WTC11 (cell line): ENCODE data around the gene MYBPC1. TPM values are rescaled to one million over a fixed set of nuclear protein-coding genes. Genes with fewer than 3 reads are reported as not detected.

Experiments used
- ATAC-seq: fragments of 200-7000 bp; cut with Tn5 transposase; 2 replicates; pipeline ENCODE4 v1.10.0; 2021; ENCODE audit warnings: mild to moderate bottlenecking, moderate library complexity
- CTCF ChIA-PET: fragments of 300-600 bp; sonication (Branson Sonifier 250); formaldehyde crosslinking; loops from one replicate; lab custom pipeline; 2021; ENCODE audit warnings: antibody characterized with exemption; lab: Charles Lee
- POLR2A ChIA-PET: fragments of 350-600 bp; sonication (Branson Sonifier 250); formaldehyde crosslinking; loops from one replicate; lab custom pipeline; 2021; ENCODE audit warnings: antibody characterized with exemption; lab: Charles Lee
- DNase-seq: peaks from one replicate; pipeline ENCODE4 v3.0.0; 2021; ENCODE audit warnings: low spot score
- H3K27ac Mint-ChIP-seq: 2 replicates; pipeline ENCODE4 v1.8.0; 2021; ENCODE audit warnings: mixed read lengths
- H3K27me3 Mint-ChIP-seq: 2 replicates; pipeline ENCODE4 v1.8.0; 2021; ENCODE audit warnings: low read depth, mild to moderate bottlenecking, moderate library complexity, mixed read lengths
- H3K36me3 Mint-ChIP-seq: 2 replicates; pipeline ENCODE4 v1.8.0; 2021; ENCODE audit warnings: mixed read lengths
- H3K4me1 Mint-ChIP-seq: 2 replicates; pipeline ENCODE4 v1.8.0; 2022; ENCODE audit warnings: mixed read lengths
- H3K4me3 Mint-ChIP-seq: 2 replicates; pipeline ENCODE4 v1.8.0; 2021; ENCODE audit warnings: mild to moderate bottlenecking, moderate library complexity, mixed read lengths
- H3K9me3 Mint-ChIP-seq: 2 replicates; pipeline ENCODE4 v1.8.0; 2021; ENCODE audit warnings: mixed read lengths
- ATF2 ChIP-seq: sonication (generic); formaldehyde crosslinking; IDR thresholded peaks from 2 replicates; pipeline ENCODE4 v1.8.1; 2022; ENCODE audit warnings: low read depth, missing genetic modification reagents, borderline replicate concordance
- CBFB ChIP-seq: sonication (generic); formaldehyde crosslinking; IDR thresholded peaks from 2 replicates; pipeline ENCODE4 v1.8.1; 2022; ENCODE audit warnings: mild to moderate bottlenecking, low read depth, missing genetic modification reagents
- CREB1 ChIP-seq: sonication (generic); formaldehyde crosslinking; IDR thresholded peaks from 2 replicates; pipeline ENCODE4 v1.8.0; 2023; ENCODE audit warnings: mild to moderate bottlenecking, missing genetic modification reagents
- E2F4 ChIP-seq: sonication (generic); formaldehyde crosslinking; IDR thresholded peaks from 2 replicates; pipeline ENCODE4 v1.8.1; 2022; ENCODE audit warnings: low read depth, mild to moderate bottlenecking, moderate library complexity, missing genetic modification reagents, borderline replicate concordance
- E2F5 ChIP-seq: sonication (generic); formaldehyde crosslinking; IDR thresholded peaks from 2 replicates; pipeline ENCODE4 v1.8.1; 2022; ENCODE audit warnings: mild to moderate bottlenecking, moderate library complexity, missing genetic modification reagents
- ERG ChIP-seq: fragments of 250-450 bp; sonication (Bioruptor Pico); IDR thresholded peaks from 2 replicates; pipeline ENCODE4 v1.8.0; 2021; ENCODE audit warnings: mild to moderate bottlenecking
- ETV6 ChIP-seq: sonication (generic); formaldehyde crosslinking; IDR thresholded peaks from 2 replicates; pipeline ENCODE4 v1.8.1; 2022; ENCODE audit warnings: mild to moderate bottlenecking, missing genetic modification reagents
- FOXJ3 ChIP-seq: sonication (generic); formaldehyde crosslinking; IDR thresholded peaks from 2 replicates; pipeline ENCODE4 v1.9.0; 2021; ENCODE audit warnings: missing genetic modification reagents, mild to moderate bottlenecking, borderline replicate concordance
- IRF2 ChIP-seq: sonication (generic); formaldehyde crosslinking; IDR thresholded peaks from 2 replicates; pipeline ENCODE4 v1.8.0; 2022; ENCODE audit warnings: low read depth, missing genetic modification reagents, borderline replicate concordance
- NFE2L1 ChIP-seq: sonication (generic); formaldehyde crosslinking; IDR thresholded peaks from 2 replicates; pipeline ENCODE4 v1.8.1; 2023; ENCODE audit warnings: missing genetic modification reagents
- NR1H2 ChIP-seq: sonication (generic); formaldehyde crosslinking; IDR thresholded peaks from 2 replicates; pipeline ENCODE4 v1.9.0; 2021; ENCODE audit warnings: mild to moderate bottlenecking, moderate library complexity, missing genetic modification reagents
- NR2C2 ChIP-seq: sonication (generic); formaldehyde crosslinking; IDR thresholded peaks from 2 replicates; pipeline ENCODE4 v1.8.0; 2022; ENCODE audit warnings: mild to moderate bottlenecking, missing genetic modification reagents
- NR3C1 ChIP-seq: sonication (generic); formaldehyde crosslinking; conservative IDR thresholded peaks from 2 replicates; pipeline ENCODE4 v1.8.1; 2023; ENCODE audit warnings: low read depth, mild to moderate bottlenecking, missing genetic modification reagents
- RELA ChIP-seq: sonication (generic); formaldehyde crosslinking; IDR thresholded peaks from 2 replicates; pipeline ENCODE4 v1.8.1; 2022; ENCODE audit warnings: missing genetic modification reagents, mild to moderate bottlenecking, borderline replicate concordance
- TCF7 ChIP-seq: sonication (generic); formaldehyde crosslinking; IDR thresholded peaks from 2 replicates; pipeline ENCODE4 v1.8.0; 2022; ENCODE audit warnings: mild to moderate bottlenecking, low read depth, missing genetic modification reagents, moderate library complexity
- ZBTB21 ChIP-seq: sonication (generic); formaldehyde crosslinking; IDR thresholded peaks from 2 replicates; pipeline ENCODE4 v1.8.1; 2023; ENCODE audit warnings: mild to moderate bottlenecking, missing genetic modification reagents, borderline replicate concordance
- ZMAT4 ChIP-seq: fragments of 250-450 bp; sonication (Bioruptor Pico); IDR thresholded peaks from 2 replicates; pipeline ENCODE4 v1.9.0; 2021; ENCODE audit warnings: mild to moderate bottlenecking
- ZNF263 ChIP-seq: sonication (generic); formaldehyde crosslinking; IDR thresholded peaks from 2 replicates; pipeline ENCODE4 v1.8.1; 2022; ENCODE audit warnings: low read depth, mild to moderate bottlenecking, moderate library complexity, missing genetic modification reagents
- ZNF396 ChIP-seq: fragments of 250-450 bp; sonication (Bioruptor Pico); IDR thresholded peaks from 2 replicates; pipeline ENCODE4 v1.8.0; 2021; ENCODE audit warnings: mild to moderate bottlenecking, moderate library complexity, borderline replicate concordance
- ZNF416 ChIP-seq: fragments of 250-450 bp; sonication (Bioruptor Pico); IDR thresholded peaks from 2 replicates; pipeline ENCODE4 v1.9.0; 2021; ENCODE audit warnings: mild to moderate bottlenecking, inconsistent platforms
- total RNA-seq: library from RNA; stranded (reverse); gene quantifications from 3 replicates; pipeline ENCODE4 v1.2.3, GENCODE V29; 2021

MYBPC1 gene
- total RNA-seq, 1 experiment from 2014 or later, result not detected

- TF ChIP-seq NFE2L1 (no peak), ZMAT4 (CRISPR knock-in tag) (no peak), ERG (CRISPR knock-in tag) (no peak), ZNF416 (no peak)
Measured at GRCh38 chr12:101694986-101695385, 100.2 kb downstream of the MYBPC1 start (continued).

GRCh38 chr12:101695706-101696105 is 100.9 kb downstream of the MYBPC1 start:
- no peak for DNase-seq
- Mint-ChIP-seq H3K36me3 (no peaks in the 10 kb centered on the region), H3K27me3 (peaks cover 23% of the 10 kb centered on the region), H3K9me3 (no peaks in the 10 kb centered on the region), H3K4me1 (peaks cover 25% of the 10 kb centered on the region), H3K4me3 (no peak overlapping the region), H3K27ac (no peak overlapping the region)
- ChIA-PET CTCF (no interaction called here), POLR2A (no interaction called here)
- TF ChIP-seq NR1H2 (no peak), TCF7 (CRISPR knock-in tag) (no peak), E2F4 (CRISPR knock-in tag) (no peak), ETV6 (CRISPR knock-in tag) (no peak), ZNF263 (no peak), CREB1 (CRISPR knock-in tag) (no peak), RELA (CRISPR knock-in tag) (no peak), ZBTB21 (CRISPR knock-in tag) (no peak), CBFB (CRISPR knock-in tag) (no peak), E2F5 (no peak), IRF2 (CRISPR knock-in tag) (no peak), NR3C1 (CRISPR knock-in tag) (no peak), ATF2 (CRISPR knock-in tag) (no peak), ZNF396 (no peak), FOXJ3 (CRISPR knock-in tag) (no peak), NR2C2 (CRISPR knock-in tag) (no peak)
- ATAC-seq, result no peak
